Endothelial cell of umbilical vein (primary cell): Measurements from ENCODE around the gene CDC42BPB. TPM values are rescaled to one million over a fixed set of nuclear protein-coding genes. Genes with fewer than 3 reads are reported as not detected.

Experiments used
- BruUV-seq: library from RNA; stranded (reverse); fragments of 400-500 nt; replicated peaks from 2 replicates; lab custom pipeline; 2021; lab: Mats Ljungman, UMichigan
- CTCF ChIA-PET: fragments of 300-600, 350-600 bp; sonication (Branson Sonifier 250); formaldehyde crosslinking; loops from one replicate; lab custom pipeline; 2021; ENCODE audit warnings: antibody characterized with exemption, inconsistent platforms; lab: Charles Lee
- POLR2A ChIA-PET: fragments of 300-600, 350-600 bp; sonication (Branson Sonifier 250); formaldehyde crosslinking; loops from one replicate; lab custom pipeline; 2021; ENCODE audit warnings: antibody characterized with exemption, inconsistent platforms; lab: Charles Lee
- DNase-seq: peaks from one replicate; pipeline ENCODE4 v3.0.0-alpha.2; 2011; ENCODE audit warnings: low read depth, low spot score
- FAIRE-seq: peaks from 2 replicates; lab custom pipeline; 2011; peaks lifted over from hg19 to GRCh38; lab: Jason Lieb, UNC
- H2AFZ ChIP-seq: 2 replicates; pipeline ENCODE4 v1.6.0; 2012; ENCODE audit warnings: low read depth, low read length, control low read depth, inconsistent platforms
- H3K27ac ChIP-seq: 2 replicates; pipeline ENCODE4 v1.5.1; 2011; ENCODE audit warnings: low read depth, mild to moderate bottlenecking, control low read depth, low read length, moderate library complexity; ENCODE audit not compliant: insufficient read depth
- H3K27me3 ChIP-seq, 2 experiments: 2 replicates each; pipeline versions ENCODE4 v1.6.0 to v1.6.1; 2011; ENCODE audit warnings: low read length in 2 of 2, mixed read lengths in 1 of 2; ENCODE audit not compliant: control insufficient read depth in 2 of 2, insufficient read depth in 2 of 2
- H3K36me3 ChIP-seq, 2 experiments: 2 replicates in 1 of 2; 3 replicates in 1 of 2; pipeline ENCODE4 v1.5.1; 2011; ENCODE audit warnings: low read length in 2 of 2, mild to moderate bottlenecking in 1 of 2, moderate library complexity in 1 of 2; ENCODE audit not compliant: control insufficient read depth in 2 of 2, insufficient read depth in 2 of 2; ENCODE audit errors: extremely low read depth in 1 of 2
- H3K4me1 ChIP-seq: 3 replicates; pipeline ENCODE4 v1.5.1; 2011; ENCODE audit warnings: mild to moderate bottlenecking, low read length; ENCODE audit not compliant: control insufficient read depth, insufficient read depth; ENCODE audit errors: extremely low read depth
- H3K4me2 ChIP-seq: 2 replicates; pipeline ENCODE4 v1.6.1; 2011; ENCODE audit warnings: low read length, control low read depth, mixed read lengths; ENCODE audit not compliant: insufficient read depth
- H3K4me3 ChIP-seq, 3 experiments: fragments of 200-600 bp in 1 of 3; sonication (generic), shearing (Covaris generic) in 1 of 3; replicated peaks in 1 of 3; 2 replicates each; pipeline ENCODE4 v1.5.1; 2011 to 2016; ENCODE audit warnings: control low read depth in 3 of 3, low read length in 3 of 3, mild to moderate bottlenecking in 2 of 3, inconsistent platforms in 1 of 3, low read depth in 1 of 3, moderate library complexity in 1 of 3; ENCODE audit not compliant: insufficient read depth in 1 of 3
- H3K79me2 ChIP-seq: 2 replicates; pipeline ENCODE4 v1.6.0; 2012; ENCODE audit warnings: low read length, inconsistent platforms; ENCODE audit not compliant: control insufficient read depth, insufficient read depth
- H3K9ac ChIP-seq: replicated peaks from 2 replicates; pipeline ENCODE3; 2011; ENCODE audit warnings: low read length, control low read depth; ENCODE audit not compliant: insufficient read depth; ENCODE audit errors: extremely low read depth
- H3K9me1 ChIP-seq: replicated peaks from 3 replicates; pipeline ENCODE4 v1.6.0; 2011; ENCODE audit warnings: mild to moderate bottlenecking, low read length; ENCODE audit not compliant: control insufficient read depth, insufficient read depth; ENCODE audit errors: extremely low read depth
- H3K9me3 ChIP-seq: replicated peaks from 2 replicates; pipeline ENCODE4 v1.5.1; 2012; ENCODE audit warnings: low read length, inconsistent platforms; ENCODE audit not compliant: control insufficient read depth, insufficient read depth
- H4K20me1 ChIP-seq: replicated peaks from 2 replicates; pipeline ENCODE3; 2011; ENCODE audit warnings: mild to moderate bottlenecking, low read length; ENCODE audit not compliant: control insufficient read depth, insufficient read depth; ENCODE audit errors: extremely low read depth
- EZH2 ChIP-seq: IDR thresholded peaks from 2 replicates; pipeline ENCODE4 v1.6.1; 2012; ENCODE audit warnings: borderline replicate concordance, low read depth, mild to moderate bottlenecking, moderate library complexity, low read length, inconsistent platforms; ENCODE audit not compliant: severe bottlenecking
- FOS ChIP-seq: IDR thresholded peaks from 2 replicates; pipeline ENCODE4 v1.6.1; 2011; ENCODE audit warnings: mild to moderate bottlenecking, low read length, moderate library complexity, borderline replicate concordance; ENCODE audit not compliant: insufficient read depth
- GATA2 ChIP-seq: IDR thresholded peaks from 2 replicates; pipeline ENCODE4 v1.7.0; 2011; ENCODE audit warnings: low read depth, mild to moderate bottlenecking, moderate library complexity, mixed read lengths, low read length; ENCODE audit not compliant: insufficient read length, insufficient read depth
- MAX ChIP-seq: IDR thresholded peaks from 2 replicates; pipeline ENCODE4 v1.6.1; 2011; ENCODE audit not compliant: insufficient read depth, insufficient read length
- MYC ChIP-seq: IDR thresholded peaks from one replicate; pipeline ENCODE4 v1.6.1; 2011; ENCODE audit warnings: mild to moderate bottlenecking, low read depth, low read length
- dilution Hi-C: fragments of 300-500 bp; cut with MboI; formaldehyde crosslinking; loops from one replicate; pipeline ENCODE4 v1.15.0; 2019; ENCODE audit warnings: low sequenced_read_pairs; ENCODE audit not compliant: extremely low pct_ligation_motif_present
- intact Hi-C: fragments of 100-400 bp; cut with micrococcal nuclease; formaldehyde crosslinking; loops from one replicate; pipeline ENCODE4 v1.10.0; 2022
- polyA plus RNA-seq, 4 experiments: library from polyadenylated mRNA; depleted of rRNA in 3 of 4; stranded (reverse) in 3 of 4; unstranded in 1 of 4; fragments of >200 nt; gene quantifications; 2 replicates each; pipeline versions ENCODE4 v1.2.1 to v1.2.3, GENCODE V29; 2011 to 2012; ENCODE audit warnings: missing spikeins in 1 of 4
- total RNA-seq: library from RNA; stranded (reverse); gene quantifications from 2 replicates; pipeline ENCODE4 v1.2.3, GENCODE V29; 2021
- TF ChIP-seq, protein P1 (sequence below), 2 donors: IDR thresholded peaks; 1 replicate in 1 of 2; 2 replicates in 1 of 2; pipeline ENCODE4 v1.5.1; 2011; ENCODE audit warnings: low read length in 2 of 2, mild to moderate bottlenecking in 2 of 2, moderate library complexity in 2 of 2, control low read depth in 1 of 2, inconsistent platforms in 1 of 2, low read depth in 1 of 2; ENCODE audit not compliant: insufficient read depth in 1 of 2; ENCODE audit errors: extremely low read depth in 1 of 2

Gene CDC42BPB
- total and polyA plus RNA-seq, 2 donors (not counting 3 experiments of a cell fraction or from before 2014, with no cell fraction given), result 82.6 to 131 TPM

DNA sequence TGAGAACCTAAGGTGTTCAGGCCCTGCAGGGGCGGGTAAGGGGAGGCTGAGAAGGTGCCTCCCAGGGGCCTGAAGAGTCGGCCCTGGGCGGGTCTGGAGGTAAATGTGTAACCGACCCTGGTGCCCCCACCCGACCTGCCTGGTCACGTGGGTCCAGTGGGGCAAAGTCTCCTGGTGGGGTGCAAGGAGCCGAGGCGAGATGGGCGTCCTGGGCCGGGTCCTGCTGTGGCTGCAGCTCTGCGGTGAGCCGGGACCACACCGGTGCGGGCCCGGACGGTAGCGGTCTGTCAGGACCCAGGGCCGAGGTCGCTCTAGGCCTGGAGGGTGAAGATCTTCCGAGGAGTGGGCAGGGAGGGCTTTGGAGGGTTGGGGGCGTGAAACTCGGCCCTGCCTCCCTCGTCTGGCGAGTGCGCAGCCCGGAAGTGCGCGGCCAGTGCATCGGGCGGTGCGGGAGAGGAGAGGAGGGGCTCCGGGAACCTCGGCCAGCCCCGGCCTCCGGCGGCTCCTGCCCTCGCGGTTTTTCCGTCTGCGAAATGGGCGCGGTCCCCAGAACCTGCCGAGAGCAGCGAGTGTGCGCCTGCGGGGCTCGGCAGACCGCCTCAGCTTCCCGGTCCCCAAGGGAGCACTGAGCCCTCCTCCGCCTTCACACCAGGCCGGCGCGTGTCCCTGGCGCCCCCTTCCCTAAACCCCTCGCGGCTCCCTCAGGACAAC lies 134.7 kb downstream of the CDC42BPB start, which contains the start of gene AMN:
AMN (plus strand) TSS at position 174 of the 711 bp plus-strand sequence; CDS start at position 200, 26 bp downstream.
- H4K20me1 ChIP-seq, result no peaks in the 10 kb centered on the region
- intact Hi-C loops, result no loop called here
- dilution Hi-C loops, result no loop called here

More for the DNA sequence above, 134.7 kb downstream of the CDC42BPB start, which contains the start of gene AMN:
- H3K79me2 ChIP-seq, result no peaks in the 10 kb centered on the region
- H3K9me3 ChIP-seq, result no peaks in the 10 kb centered on the region
- TF ChIP-seq GATA2 (no peak), EZH2 (no peak), MYC (no peak), MAX (no peak), FOS (no peak)
- TF ChIP-seq, protein P1, sequence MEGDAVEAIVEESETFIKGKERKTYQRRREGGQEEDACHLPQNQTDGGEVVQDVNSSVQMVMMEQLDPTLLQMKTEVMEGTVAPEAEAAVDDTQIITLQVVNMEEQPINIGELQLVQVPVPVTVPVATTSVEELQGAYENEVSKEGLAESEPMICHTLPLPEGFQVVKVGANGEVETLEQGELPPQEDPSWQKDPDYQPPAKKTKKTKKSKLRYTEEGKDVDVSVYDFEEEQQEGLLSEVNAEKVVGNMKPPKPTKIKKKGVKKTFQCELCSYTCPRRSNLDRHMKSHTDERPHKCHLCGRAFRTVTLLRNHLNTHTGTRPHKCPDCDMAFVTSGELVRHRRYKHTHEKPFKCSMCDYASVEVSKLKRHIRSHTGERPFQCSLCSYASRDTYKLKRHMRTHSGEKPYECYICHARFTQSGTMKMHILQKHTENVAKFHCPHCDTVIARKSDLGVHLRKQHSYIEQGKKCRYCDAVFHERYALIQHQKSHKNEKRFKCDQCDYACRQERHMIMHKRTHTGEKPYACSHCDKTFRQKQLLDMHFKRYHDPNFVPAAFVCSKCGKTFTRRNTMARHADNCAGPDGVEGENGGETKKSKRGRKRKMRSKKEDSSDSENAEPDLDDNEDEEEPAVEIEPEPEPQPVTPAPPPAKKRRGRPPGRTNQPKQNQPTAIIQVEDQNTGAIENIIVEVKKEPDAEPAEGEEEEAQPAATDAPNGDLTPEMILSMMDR (IDR thresholded peaks at IDR 0.05; ENCODE audit: extremely low read depth in 1 of 2, insufficient read depth in 1 of 2, low read depth in 1 of 2, low read length in 2 of 2), result no peak
- no peak for DNase-seq
- H3K36me3 ChIP-seq, result no peaks in the 10 kb centered on the region
- no peaks in the 10 kb centered on the region for H3K9me1 ChIP-seq
- H3K27ac ChIP-seq, result no peak within 1 kb of the TSS
- no peak within 1 kb of the TSS for H3K9ac ChIP-seq
- CTCF ChIA-PET, result interaction anchor here (1.1 to 2.6 kb wide), 2 partner anchors 148 to 228 kb away, joined by 4 to 9 read pairs; no protein-coding TSS in a partner anchor
- no peak within 1 kb of the TSS for H3K4me3 ChIP-seq
- FAIRE-seq, result no peak
- peaks cover 36 to 43% of the 10 kb centered on the region in 2 experiments for H3K27me3 ChIP-seq
- H2AFZ ChIP-seq, result peak within 1 kb of the TSS; percentile 42
- POLR2A ChIA-PET, result no interaction called here
- no TSS peak for BruUV-seq
- H3K4me1 ChIP-seq, result peaks cover 4% of the 10 kb centered on the region
- H3K4me2 ChIP-seq, result no peak within 1 kb of the TSS
